Right atrium auricular region (tissue), 2 donors: ENCODE measurements around the gene BANK1. TPM values are rescaled to one million over a fixed set of nuclear protein-coding genes. Genes with fewer than 3 reads are reported as not detected.

ENCODE experiments used
- DNase-seq: peaks from one replicate; pipeline ENCODE4 v3.0.0-alpha.2; 2019; ENCODE audit warnings: low spot score
- H3K27ac ChIP-seq, 2 donors: fragments of 200-600 bp; sonication (generic); 1 replicate in 1 of 2; 2 replicates in 1 of 2; pipeline ENCODE4 v1.5.1; 2016 to 2019
- H3K27me3 ChIP-seq, 2 donors: fragments of 200-600 bp; sonication (generic); one replicate each; pipeline versions ENCODE4 v1.5.1 to v1.6.0; 2017 to 2019
- H3K36me3 ChIP-seq: fragments of 200-600 bp; sonication (generic); one replicate; pipeline ENCODE4 v1.5.1; 2016
- H3K4me1 ChIP-seq, 2 donors: fragments of 200-600 bp; sonication (generic); one replicate each; pipeline versions ENCODE4 v1.5.1 to v1.6.0; 2017 to 2019
- H3K4me3 ChIP-seq, 2 donors: fragments of 200-600 bp; sonication (generic); 1 replicate in 1 of 2; 2 replicates in 1 of 2; pipeline ENCODE4 v1.5.1; 2017 to 2019; ENCODE audit warnings: mild to moderate bottlenecking in 1 of 2, moderate library complexity in 1 of 2
- H3K9me3 ChIP-seq, 2 donors: fragments of 200-600 bp; sonication (generic); one replicate each; pipeline ENCODE4 v1.5.1; 2019
- total RNA-seq, 2 donors: library from RNA; depleted of rRNA; stranded (reverse); fragments of >200 nt; gene quantifications; one replicate each; pipeline ENCODE4 v1.1.0, GENCODE V29; 2016
- TF ChIP-seq, protein P1 (sequence below), 2 donors: fragments of 200-600 bp; sonication (generic); IDR thresholded peaks; one replicate each; pipeline ENCODE4 v1.5.1; 2019; ENCODE audit warnings: antibody characterized with exemption in 2 of 2

The BANK1 gene
- total RNA-seq, 2 donors from 2014 or later, result 1.4 TPM; not detected in 1

GRCh38 chr4:101853691-101854090 is 63.2 kb downstream of the BANK1 start:
- TF ChIP-seq, protein P1, sequence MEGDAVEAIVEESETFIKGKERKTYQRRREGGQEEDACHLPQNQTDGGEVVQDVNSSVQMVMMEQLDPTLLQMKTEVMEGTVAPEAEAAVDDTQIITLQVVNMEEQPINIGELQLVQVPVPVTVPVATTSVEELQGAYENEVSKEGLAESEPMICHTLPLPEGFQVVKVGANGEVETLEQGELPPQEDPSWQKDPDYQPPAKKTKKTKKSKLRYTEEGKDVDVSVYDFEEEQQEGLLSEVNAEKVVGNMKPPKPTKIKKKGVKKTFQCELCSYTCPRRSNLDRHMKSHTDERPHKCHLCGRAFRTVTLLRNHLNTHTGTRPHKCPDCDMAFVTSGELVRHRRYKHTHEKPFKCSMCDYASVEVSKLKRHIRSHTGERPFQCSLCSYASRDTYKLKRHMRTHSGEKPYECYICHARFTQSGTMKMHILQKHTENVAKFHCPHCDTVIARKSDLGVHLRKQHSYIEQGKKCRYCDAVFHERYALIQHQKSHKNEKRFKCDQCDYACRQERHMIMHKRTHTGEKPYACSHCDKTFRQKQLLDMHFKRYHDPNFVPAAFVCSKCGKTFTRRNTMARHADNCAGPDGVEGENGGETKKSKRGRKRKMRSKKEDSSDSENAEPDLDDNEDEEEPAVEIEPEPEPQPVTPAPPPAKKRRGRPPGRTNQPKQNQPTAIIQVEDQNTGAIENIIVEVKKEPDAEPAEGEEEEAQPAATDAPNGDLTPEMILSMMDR (IDR thresholded peaks at IDR 0.05), result no peak

DNA sequence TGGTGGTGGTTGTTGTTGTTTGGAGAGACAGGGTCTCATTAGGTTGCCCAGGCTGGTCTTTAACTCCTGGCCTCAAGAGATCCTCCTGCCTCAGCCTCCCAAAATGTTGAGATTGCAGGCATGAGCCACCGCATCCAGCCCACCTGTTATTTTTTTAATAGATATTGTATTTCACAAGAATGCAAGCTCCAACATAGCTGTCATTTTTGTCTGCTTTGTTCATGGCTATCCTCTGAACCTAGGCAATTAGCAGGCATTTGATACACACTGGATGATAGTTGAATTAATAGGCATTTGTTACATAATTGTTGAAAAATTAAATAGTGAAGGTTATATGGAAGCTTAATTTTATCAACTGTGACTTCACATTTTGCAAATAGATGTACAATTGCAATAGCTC is 64.7 kb downstream of the BANK1 start:
- TF ChIP-seq, protein P1 (IDR thresholded peaks at IDR 0.05), result no peak
- no peak overlapping the region for H3K27ac ChIP-seq
- H3K4me3 ChIP-seq, result no peak overlapping the region

More at GRCh38 chr4:101853691-101854090, 63.2 kb downstream of the BANK1 start:
- no peak for DNase-seq
- Histone ChIP-seq H3K36me3 (no peaks in the 10 kb centered on the region), H3K27ac (no peak overlapping the region), H3K27me3 (no peaks in the 10 kb centered on the region), H3K4me3 (no peak overlapping the region), H3K4me1 (no peaks in the 10 kb centered on the region), H3K9me3 (no peaks in the 10 kb centered on the region)

GRCh38 chr4:101856149-101856548 is 65.6 kb downstream of the BANK1 start:
- H3K9me3 ChIP-seq, result no peaks in the 10 kb centered on the region
- TF ChIP-seq, protein P1 (IDR thresholded peaks at IDR 0.05), result no peak
- no peak overlapping the region for H3K27ac ChIP-seq
- no peak overlapping the region for H3K4me3 ChIP-seq
- no peaks in the 10 kb centered on the region for H3K4me1 ChIP-seq
- no peaks in the 10 kb centered on the region for H3K27me3 ChIP-seq
- DNase-seq, result no peak
- H3K36me3 ChIP-seq, result no peaks in the 10 kb centered on the region

More for the DNA sequence above, 64.7 kb downstream of the BANK1 start:
- H3K9me3 ChIP-seq, result no peaks in the 10 kb centered on the region
- no peaks in the 10 kb centered on the region for H3K36me3 ChIP-seq
- no peaks in the 10 kb centered on the region for H3K4me1 ChIP-seq
- DNase-seq, result no peak
- H3K27me3 ChIP-seq, result no peaks in the 10 kb centered on the region

DNA sequence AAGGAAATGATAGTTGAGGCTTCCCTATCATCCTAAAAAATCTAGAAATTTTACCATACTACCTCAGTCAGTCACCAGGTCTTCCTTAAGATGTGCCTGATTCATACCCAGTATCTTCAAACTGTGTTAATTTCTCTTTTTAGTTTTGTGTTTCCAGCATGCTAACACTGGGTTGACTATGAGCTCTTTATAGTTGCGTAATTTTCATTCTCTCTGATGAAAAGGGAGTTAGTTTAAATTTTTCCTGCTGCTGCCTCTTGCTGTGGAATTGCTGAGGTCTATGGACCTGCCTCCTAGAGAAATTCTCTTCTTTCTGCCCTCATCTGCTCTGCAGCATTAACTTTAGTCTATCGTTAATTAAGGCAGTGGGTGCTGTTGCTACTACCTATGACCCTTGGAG is 66.6 kb downstream of the BANK1 start:
- TF ChIP-seq, protein P1 (IDR thresholded peaks at IDR 0.05), result no peak
- no peak for DNase-seq
- Histone ChIP-seq H3K4me1 (no peaks in the 10 kb centered on the region), H3K9me3 (no peaks in the 10 kb centered on the region), H3K4me3 (no peak overlapping the region), H3K27ac (no peak overlapping the region), H3K36me3 (no peaks in the 10 kb centered on the region), H3K27me3 (no peaks in the 10 kb centered on the region)

DNA sequence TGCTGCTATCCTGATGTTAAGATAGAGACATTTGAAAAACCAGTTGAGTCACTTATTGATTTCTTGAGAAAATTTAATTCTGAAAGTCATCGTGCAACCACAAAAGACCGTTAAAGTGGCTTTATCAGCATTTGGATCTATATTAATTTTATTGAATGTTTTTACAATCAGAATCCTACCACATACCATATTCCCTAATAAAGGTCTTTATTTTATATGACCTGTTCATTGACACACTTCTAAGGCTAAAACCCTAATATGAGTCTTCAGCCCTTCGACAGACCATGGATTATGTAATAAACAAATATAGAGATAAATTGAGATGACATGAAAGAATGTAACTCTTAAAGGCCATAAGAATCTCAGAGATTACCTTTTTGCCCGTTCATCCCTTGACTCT is 68.1 kb downstream of the BANK1 start:
- no peak overlapping the region for H3K27ac ChIP-seq
- H3K9me3 ChIP-seq, result no peaks in the 10 kb centered on the region
- TF ChIP-seq, protein P1 (IDR thresholded peaks at IDR 0.05), result no peak
- H3K4me1 ChIP-seq, result no peaks in the 10 kb centered on the region
- DNase-seq, result no peak
- H3K36me3 ChIP-seq, result no peaks in the 10 kb centered on the region
- no peaks in the 10 kb centered on the region for H3K27me3 ChIP-seq
- H3K4me3 ChIP-seq, result no peak overlapping the region

DNA sequence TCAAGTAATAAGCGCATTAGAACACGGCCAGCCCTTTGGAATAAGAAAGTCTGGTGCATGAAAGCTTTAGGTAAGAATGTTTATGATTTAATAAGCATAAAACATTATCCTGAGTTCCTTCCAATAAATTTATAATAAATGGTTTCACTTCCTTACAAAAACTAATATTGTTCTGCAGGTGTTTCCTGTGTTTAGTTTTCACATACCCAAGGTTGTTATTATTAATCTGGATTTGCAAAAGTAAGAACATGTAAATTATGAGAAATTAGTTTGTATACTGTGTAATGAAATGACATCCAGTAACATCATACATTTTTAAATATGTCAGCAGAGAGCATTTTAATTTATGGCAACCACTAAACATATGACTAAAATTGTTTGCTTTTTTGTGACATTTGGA is 72.1 kb downstream of the BANK1 start:
- H3K27ac ChIP-seq, result no peak overlapping the region
- DNase-seq, result no peak
- no peak overlapping the region for H3K4me3 ChIP-seq
- H3K9me3 ChIP-seq, result no peaks in the 10 kb centered on the region
- TF ChIP-seq, protein P1 (IDR thresholded peaks at IDR 0.05), result no peak
- no peaks in the 10 kb centered on the region for H3K4me1 ChIP-seq
- H3K27me3 ChIP-seq, result no peaks in the 10 kb centered on the region
- no peaks in the 10 kb centered on the region for H3K36me3 ChIP-seq
